Motor neuron (in vitro differentiated cells): ENCODE data around the gene RHEBL1. TPM values are rescaled to one million over a fixed set of nuclear protein-coding genes. Genes with fewer than 3 reads are reported as not detected.

Source experiments
- ATAC-seq, 8 experiments: fragments of 200-7000 bp; cut with Tn5 transposase; replicated peaks in 6 of 8; 2 replicates each; pipeline ENCODE4 v1.8.0; 2021; ENCODE audit warnings: mild to moderate bottlenecking in 8 of 8, moderate library complexity in 8 of 8
- H3K27ac ChIP-seq, 2 donors: fragments of 250-450 bp; sonication (Bioruptor Pico); 2 replicates each; pipeline ENCODE4 v1.9.0; 2021; ENCODE audit warnings: antibody characterized with exemption in 2 of 2, mild to moderate bottlenecking in 2 of 2, moderate library complexity in 1 of 2
- H3K4me1 ChIP-seq, 2 donors: fragments of 250-450 bp; sonication (Bioruptor Pico); replicated peaks in 1 of 2; 2 replicates each; pipeline ENCODE4 v1.6.1; 2021; ENCODE audit warnings: antibody characterized with exemption in 2 of 2, mild to moderate bottlenecking in 2 of 2, moderate library complexity in 1 of 2
- H3K4me3 ChIP-seq, 5 donors: fragments of 250-450 bp; sonication (Bioruptor Pico); 2 replicates each; pipeline ENCODE4 v1.9.0; 2021; ENCODE audit warnings: antibody characterized with exemption in 5 of 5, mild to moderate bottlenecking in 5 of 5, moderate library complexity in 4 of 5
- WGBS, 10 experiments: fragments of 450-650 bp; shearing (Covaris generic); methylation state at CpG; one replicate each; pipeline ENCODE4 v1.0.0; 2022; 5-methylcytosine and 5-hydroxymethylcytosine counted together
- in situ Hi-C, 9 experiments: fragments of 400-800 bp; cut with MboI; loops; one replicate each; pipeline ENCODE4 v1.15.0; 2021; ENCODE audit warnings: low sequenced_read_pairs in 9 of 9, low pct_unique_long_range_greater_than_20kb in 2 of 9; ENCODE audit not compliant: unreplicated experiment in 9 of 9
- total RNA-seq, 8 experiments: library from RNA; unstranded; fragments of 300-600 nt; gene quantifications; 2 replicates each; pipeline versions ENCODE4 v1.2.3 to v1.2.4, GENCODE V29; 2022

Gene RHEBL1
- total RNA-seq, 8 experiments from 2014 or later = 0.45 to 4.1 (median 1.2) TPM; not detected in 1

GRCh38 chr12:49057888-49058287 lies 11.9 kb downstream of the RHEBL1 start:
- Histone ChIP-seq H3K27ac (no peak overlapping the region), H3K4me1 (peaks cover 27 to 33% of the 10 kb centered on the region in 2 donors), H3K4me3 (peak overlapping the region; percentile 97 to 99 (median 98))
- WGBS, 10 experiments = 0% methylated on average over 1 to 2 of the region's 4 CpGs; no CpG with 5 or more reads in 5 of the 10 experiments
- in situ Hi-C loops = no loop called here
- no peak for ATAC-seq

GRCh38 chr12:49055978-49056754 lies 13.6 kb downstream of the RHEBL1 start:
- H3K27ac ChIP-seq = no peak overlapping the region
- peak in 6 of 8 experiments; percentile 15 to 63 (median 25) for ATAC-seq

GRCh38 chr12:49055092-49055491 lies 14.7 kb downstream of the RHEBL1 start:
- in situ Hi-C loops = no loop called here
- WGBS, 10 experiments = 38 to 100% (median 93%) methylated on average over 1 to 4 of the region's 4 CpGs
- Histone ChIP-seq H3K27ac (no peak overlapping the region), H3K4me1 (peaks cover 23 to 33% of the 10 kb centered on the region in 2 donors), H3K4me3 (no peak overlapping the region)
- no peak for ATAC-seq

More at GRCh38 chr12:49055978-49056754, 13.6 kb downstream of the RHEBL1 start:
- WGBS, 10 experiments = 8 to 100% (median 48%) methylated on average over 1 to 7 of the region's 7 CpGs; no CpG with 5 or more reads in 1 of the 10 experiments
- in situ Hi-C loops = no loop called here
- peaks cover 23 to 33% of the 10 kb centered on the region in 2 donors for H3K4me1 ChIP-seq
- H3K4me3 ChIP-seq = peak overlapping the region in 3 of 5 donors; percentile 1 to 97 (median 3)

- 79 to 100% methylated on average over 2 to 5 of the region's 10 CpGs; no CpG with 5 or more reads in 8 of the 10 experiments for WGBS, 10 experiments
- Histone ChIP-seq H3K4me3 (no peak overlapping the region), H3K27ac (no peak overlapping the region), H3K4me1 (peaks cover 23 to 33% of the 10 kb centered on the region in 2 donors)
- in situ Hi-C loops = no loop called here
- no peak for ATAC-seq
These were observed 15.3 kb downstream of the RHEBL1 start for GRCh38 chr12:49054524-49054923.

GRCh38 chr12:49054096-49054495 lies 15.7 kb downstream of the RHEBL1 start:
- 94 to 100% (median 100%) methylated on average over 1 to 3 of the region's 5 CpGs; no CpG with 5 or more reads in 6 of the 10 experiments for WGBS, 10 experiments

GRCh38 chr12:49052451-49053208 lies 17.1 kb downstream of the RHEBL1 start:
- peak in 5 of 8 experiments; percentile 2 to 74 (median 7) for ATAC-seq
- in situ Hi-C loops = no loop called here
- Histone ChIP-seq H3K27ac (no peak overlapping the region), H3K4me1 (peaks cover 20 to 25% of the 10 kb centered on the region in 2 donors), H3K4me3 (no peak overlapping the region)
- 49 to 96% (median 95%) methylated on average over 2 to 8 of the region's 16 CpGs; no CpG with 5 or more reads in 3 of the 10 experiments for WGBS, 10 experiments

More at GRCh38 chr12:49054096-49054495, 15.7 kb downstream of the RHEBL1 start:
- Histone ChIP-seq H3K27ac (no peak overlapping the region), H3K4me3 (no peak overlapping the region), H3K4me1 (peaks cover 23 to 33% of the 10 kb centered on the region in 2 donors)
- no peak for ATAC-seq
- in situ Hi-C loops = no loop called here

- WGBS, 10 experiments = 90 to 100% methylated on average over 2 of the region's 20 CpGs; no CpG with 5 or more reads in 8 of the 10 experiments
These were observed 17.9 kb downstream of the RHEBL1 start for GRCh38 chr12:49051777-49052438.

GRCh38 chr12:49051373-49051764 lies 18.4 kb downstream of the RHEBL1 start:
- H3K4me1 ChIP-seq = peaks cover 7 to 12% of the 10 kb centered on the region in 2 donors
- no peak overlapping the region for H3K4me3 ChIP-seq
- WGBS, 10 experiments = 90% methylated on average over 2 of the region's 18 CpGs; no CpG with 5 or more reads in 9 of the 10 experiments
- no peak overlapping the region for H3K27ac ChIP-seq
- in situ Hi-C loops = no loop called here
- peak in 4 of 8 experiments; percentile 9 to 20 (median 10) for ATAC-seq

More at GRCh38 chr12:49051777-49052438, 17.9 kb downstream of the RHEBL1 start:
- no peak overlapping the region for H3K27ac ChIP-seq
- peaks cover 12 to 18% of the 10 kb centered on the region in 2 donors for H3K4me1 ChIP-seq
- H3K4me3 ChIP-seq = no peak overlapping the region
- peak in 4 of 8 experiments; percentile 6 to 18 (median 12) for ATAC-seq
- in situ Hi-C loops = no loop called here

GRCh38 chr12:49050507-49051372 lies 19.0 kb downstream of the RHEBL1 start:
- Histone ChIP-seq H3K27ac (no peak overlapping the region), H3K4me1 (peaks cover under 1 to 6% of the 10 kb centered on the region in 2 donors), H3K4me3 (no peak overlapping the region)
- in situ Hi-C loops = no loop called here
- no peak for ATAC-seq
- WGBS, 10 experiments = 80 to 100% (median 97%) methylated on average over 1 to 6 of the region's 13 CpGs; no CpG with 5 or more reads in 6 of the 10 experiments

GRCh38 chr12:49049566-49050224 lies 20.1 kb downstream of the RHEBL1 start:
- no peaks in the 10 kb centered on the region for H3K4me1 ChIP-seq
- WGBS, 10 experiments = 62 to 100% (median 100%) methylated on average over 1 to 11 of the region's 20 CpGs; no CpG with 5 or more reads in 3 of the 10 experiments
- peak in 2 of 8 experiments; percentile 31 to 65 for ATAC-seq
- no peak overlapping the region for H3K27ac ChIP-seq
- no peak overlapping the region for H3K4me3 ChIP-seq
- in situ Hi-C loops = no loop called here

- no peak for ATAC-seq
- Histone ChIP-seq H3K4me3 (no peak overlapping the region), H3K4me1 (no peaks in the 10 kb centered on the region), H3K27ac (no peak overlapping the region)
- in situ Hi-C loops = no loop called here
- WGBS, 10 experiments = 60 to 100% (median 83%) methylated on average over 1 to 9 of the region's 10 CpGs; no CpG with 5 or more reads in 2 of the 10 experiments
These were observed 20.8 kb downstream of the RHEBL1 start for GRCh38 chr12:49048953-49049352.
